Uterus (tissue), 2 donors: ENCODE measurements around the gene NAA35.
"Not testable (repeated sequence)": the region's sequence is repeated elsewhere in the genome, so short reads cannot be mapped to it uniquely, and the experiment has no call there.

Experiments
- CTCF ChIP-seq, 4 experiments: fragments of 200-600 bp in 2 of 4; fragments of 450-650 bp in 2 of 4; sonication (generic) in 2 of 4; IDR thresholded peaks; one replicate each; pipeline ENCODE4 v1.5.1; 2016 to 2019; ENCODE audit warnings: antibody characterized with exemption in 4 of 4, mild to moderate bottlenecking in 2 of 4, moderate library complexity in 1 of 4
- POLR2A ChIP-seq, 2 donors: fragments of 450-650 bp; IDR thresholded peaks; one replicate each; pipeline ENCODE4 v1.6.1; 2016; ENCODE audit warnings: antibody characterized with exemption in 2 of 2, mild to moderate bottlenecking in 1 of 2, moderate library complexity in 1 of 2

- not testable (repeated sequence) for TF ChIP-seq POLR2A, CTCF (IDR thresholded peaks at IDR 0.05)
Observed at GRCh38 chr9:85974055-85974547, 33.2 kb downstream of the NAA35 start.
